Pancreas (tissue), 10 donors: ENCODE measurements around the gene OR4S2. TPM values are rescaled to one million over a fixed set of nuclear protein-coding genes. Genes with fewer than 3 reads are reported as not detected.

Experiments used
- ATAC-seq, 4 donors: fragments of 200-7000 bp; cut with Tn5 transposase; one replicate each; pipeline versions ENCODE4 v1.8.0 to v1.9.1; 2020; ENCODE audit warnings: mild to moderate bottlenecking in 4 of 4, moderate library complexity in 4 of 4
- DNase-seq, 6 donors: peaks; one replicate each; pipeline ENCODE4 v3.0.0-alpha.2; 2020
- FAIRE-seq: peaks from 2 replicates; lab custom pipeline; 2012; peaks lifted over from hg19 to GRCh38; lab: Jason Lieb, UNC
- H3K27ac ChIP-seq, 4 donors: fragments of 200-600 bp; sonication (generic); 1 replicate in 3 of 4; 2 replicates in 1 of 4; pipeline versions ENCODE4 v1.5.0 to v1.8.0; 2020
- H3K27me3 ChIP-seq, 4 donors: fragments of 200-600 bp; one replicate each; pipeline ENCODE4 v1.8.0; 2021
- H3K36me3 ChIP-seq, 3 donors: fragments of 200-600 bp; sonication (generic) in 1 of 3; one replicate each; pipeline versions ENCODE4 v1.5.0 to v1.8.0; 2020 to 2021
- H3K4me1 ChIP-seq, 3 donors: fragments of 200-600 bp; one replicate each; pipeline ENCODE4 v1.8.0; 2021
- H3K4me3 ChIP-seq, 4 donors: fragments of 200-600 bp; sonication (generic) in 2 of 4; one replicate each; pipeline versions ENCODE4 v1.5.0 to v1.8.0; 2020 to 2021
- H3K9me3 ChIP-seq, 4 donors: fragments of 200-600 bp; one replicate each; pipeline ENCODE4 v1.8.0; 2021
- CTCF ChIP-seq, 4 donors: fragments of 200-600 bp; sonication (generic) in 3 of 4; IDR thresholded peaks; one replicate each; pipeline versions ENCODE4 v1.5.0 to v1.8.0; 2021; ENCODE audit warnings: antibody characterized with exemption in 4 of 4
- WGBS, 2 donors: extraction: QIAGEN DNeasy Blood & Tissue Kit; methylation state at CpG; one replicate each; pipeline ENCODE4 v1.1.7; 2013; 5-methylcytosine and 5-hydroxymethylcytosine counted together
- intact Hi-C, 3 donors: fragments of 100-400 bp; cut with DNase I; formaldehyde crosslinking; loops; one replicate each; pipeline versions ENCODE4 v1.11.1 to v1.14.2; 2022
- polyA plus RNA-seq, 2 donors: library from polyadenylated mRNA; stranded (reverse); fragments of 200-250 nt; gene quantifications; one replicate each; pipeline ENCODE4 v1.2.3, GENCODE V29; 2013
- total RNA-seq, 6 donors: library from RNA; stranded (reverse); fragmentation: NEBNext Ultra II Directional in 4 of 6; extraction: Animal tissue kit (Norgen Biotek cat#: 25700) in 4 of 6; gene quantifications; one replicate each; pipeline versions ENCODE4 v1.2.1 to v1.2.4, GENCODE V29; 2021 to 2023
- donor health status: healthy with polysubstance abuse.
- donor health status: DM: no; HTN: no; CAD: no; lungs with moderate emphysema.
- donor health status: DM: no; HTN: no; CAD: no.
- donor health status: control.
- donor health status: control.
- donor health status: Bipolar disorder and iron deficiency.
- donor health status: DM: yes; HTN: yes; CAD: no.
- donor health status: DM: no; HTN: no; CAD: no.
- donor health status: DM: no; HTN: no; CAD: no.
- donor health status: DM: yes; HTN: yes; CAD: no.

The OR4S2 gene
- total and polyA plus RNA-seq, 8 donors = not detected

DNA sequence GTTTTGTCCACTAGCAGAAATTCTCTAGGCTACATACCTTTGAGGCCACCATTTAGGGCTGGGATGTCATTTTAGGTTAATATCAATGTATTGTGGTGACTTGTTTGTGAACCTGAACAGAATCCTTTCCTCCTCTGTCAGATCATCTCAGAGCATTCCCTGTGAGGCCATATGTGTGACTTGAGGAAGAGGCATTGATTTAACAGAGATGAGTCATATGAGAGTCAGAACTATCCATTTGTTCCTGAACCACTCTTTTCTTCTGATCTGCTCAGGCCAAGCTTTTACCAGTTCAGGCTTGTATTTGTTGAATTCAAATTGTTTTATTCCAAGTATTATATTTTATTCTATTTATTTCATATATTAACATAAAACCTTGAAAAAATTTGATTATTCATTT, 7.0 kb downstream of the OR4S2 start:
- Histone ChIP-seq H3K27me3 (no peaks in the 10 kb centered on the region), H3K36me3 (no peaks in the 10 kb centered on the region), H3K4me3 (no peak overlapping the region), H3K27ac (no peak overlapping the region), H3K4me1 (no peaks in the 10 kb centered on the region), H3K9me3 (no peaks in the 10 kb centered on the region)
- ATAC-seq (no peak), FAIRE-seq (no peak), DNase-seq (no peak)
- TF ChIP-seq CTCF (IDR thresholded peaks at IDR 0.05) = no peak
- intact Hi-C loops = no loop called here

GRCh38 chr11:55658031-55658573, 10.0 kb downstream of the OR4S2 start:
- FAIRE-seq = no peak

GRCh38 chr11:55658608-55659007, 10.5 kb downstream of the OR4S2 start:
- no peak overlapping the region for H3K27ac ChIP-seq
- H3K4me1 ChIP-seq = no peaks in the 10 kb centered on the region
- H3K4me3 ChIP-seq = no peak overlapping the region
- ATAC-seq (no peak), FAIRE-seq (no peak), DNase-seq (no peak)
- 35 to 49% methylated on average over 1 of the region's 1 CpG for WGBS, 2 donors
- no peak for TF ChIP-seq CTCF (IDR thresholded peaks at IDR 0.05)
- H3K27me3 ChIP-seq = no peaks in the 10 kb centered on the region
- H3K36me3 ChIP-seq = no peaks in the 10 kb centered on the region
- intact Hi-C loops = no loop called here
- H3K9me3 ChIP-seq = no peaks in the 10 kb centered on the region

More at GRCh38 chr11:55658031-55658573, 10.0 kb downstream of the OR4S2 start:
- intact Hi-C loops = no loop called here
- Histone ChIP-seq H3K27me3 (no peaks in the 10 kb centered on the region), H3K27ac (no peak overlapping the region), H3K4me3 (no peak overlapping the region), H3K9me3 (no peaks in the 10 kb centered on the region), H3K4me1 (no peaks in the 10 kb centered on the region), H3K36me3 (no peaks in the 10 kb centered on the region)
- no peak for DNase-seq
- no peak for ATAC-seq
- TF ChIP-seq CTCF (IDR thresholded peaks at IDR 0.05) = no peak
- 53 to 69% methylated on average over 2 of the region's 2 CpGs for WGBS, 2 donors

DNA sequence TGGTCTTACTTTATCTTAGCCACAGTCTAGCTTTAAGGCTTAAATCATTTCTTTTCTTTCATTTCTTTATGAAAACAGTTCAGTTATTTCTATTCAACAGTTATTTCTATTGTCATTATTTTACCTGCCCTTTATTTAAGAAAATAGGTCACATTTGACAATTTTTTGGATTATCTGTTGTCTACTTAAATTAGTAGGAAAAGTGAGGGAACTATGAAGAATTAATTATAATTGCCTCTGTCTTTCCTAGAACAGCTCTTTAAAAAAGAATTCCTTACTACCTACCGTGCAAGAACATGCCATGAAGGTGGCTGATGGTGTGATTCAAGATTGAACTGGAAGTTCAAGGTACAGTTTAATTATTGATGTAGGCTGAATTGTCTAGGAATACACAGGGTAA, 13.8 kb downstream of the OR4S2 start, which contains the start of gene OR4C6:
Gene OR4C6, plus strand, starts transcription at position 301 of the 400 bp plus-strand sequence. CDS start 2,966 bp downstream, outside the sequence.
- WGBS, 2 donors = 44 to 58% methylated on average over 1 of the region's 1 CpG
- intact Hi-C loops = no loop called here

More for the DNA sequence above, 13.8 kb downstream of the OR4S2 start, which contains the start of gene OR4C6:
- ATAC-seq = no peak
- H3K4me3 ChIP-seq = no peak within 1 kb of the TSS
- H3K27me3 ChIP-seq = no peaks in the 10 kb centered on the region
- H3K36me3 ChIP-seq = no peaks in the 10 kb centered on the region
- H3K4me1 ChIP-seq = no peaks in the 10 kb centered on the region
- DNase-seq = no peak
- FAIRE-seq = no peak
- no peaks in the 10 kb centered on the region for H3K9me3 ChIP-seq
- H3K27ac ChIP-seq = no peak within 1 kb of the TSS
- no peak for TF ChIP-seq CTCF (IDR thresholded peaks at IDR 0.05)
